Ishikawa (cell line): Measurements from ENCODE around the gene ZEB2.

Experiments
- CEBPB ChIP-seq: IDR thresholded peaks from 2 replicates; pipeline ENCODE4 v1.6.1; 2012
- CREB1 ChIP-seq: IDR thresholded peaks from 2 replicates; pipeline ENCODE4 v1.6.1; 2012; ENCODE audit warnings: low read depth
- EGR1 ChIP-seq: IDR thresholded peaks from 2 replicates; pipeline ENCODE4 v1.6.1; 2012
- EP300 ChIP-seq: IDR thresholded peaks from 2 replicates; pipeline ENCODE4 v1.6.1; 2012; ENCODE audit warnings: borderline replicate concordance
- FOXM1 ChIP-seq: IDR thresholded peaks from 2 replicates; pipeline ENCODE4 v1.6.1; 2012; ENCODE audit warnings: low read depth, borderline replicate concordance
- MAX ChIP-seq: IDR thresholded peaks from 2 replicates; pipeline ENCODE4 v1.6.1; 2012
- NFIC ChIP-seq: IDR thresholded peaks from 2 replicates; pipeline ENCODE4 v1.6.1; 2012
- RAD21 ChIP-seq: IDR thresholded peaks from 2 replicates; pipeline ENCODE4 v1.6.1; 2012; ENCODE audit warnings: low read depth
- REST ChIP-seq: IDR thresholded peaks from 2 replicates; pipeline ENCODE4 v1.6.1; 2012; ENCODE audit warnings: low read depth, mild to moderate bottlenecking
- TAF1 ChIP-seq: IDR thresholded peaks from 2 replicates; pipeline ENCODE4 v1.6.1; 2012; ENCODE audit warnings: low read depth, mild to moderate bottlenecking
- TCF12 ChIP-seq: IDR thresholded peaks from 2 replicates; pipeline ENCODE4 v1.6.1; 2012; ENCODE audit warnings: low read depth
- TEAD4 ChIP-seq: IDR thresholded peaks from 2 replicates; pipeline ENCODE4 v1.6.1; 2012
- USF1 ChIP-seq: IDR thresholded peaks from 2 replicates; pipeline ENCODE4 v1.6.1; 2012
- YY1 ChIP-seq: IDR thresholded peaks from 2 replicates; pipeline ENCODE4 v1.6.1; 2012; ENCODE audit warnings: low read depth
- ZBTB7A ChIP-seq: IDR thresholded peaks from 2 replicates; pipeline ENCODE4 v1.6.1; 2012; ENCODE audit warnings: low read depth

The ZEB2 gene

GRCh38 chr2:144522176-144522896 is 2.4 kb upstream of the ZEB2 start:
- TF ChIP-seq REST (no peak), USF1 (no peak), EP300 (no peak), CREB1 (no peak), CEBPB (no peak)

GRCh38 chr2:144521686-144522085 is 1.8 kb upstream of the ZEB2 start:
- TF ChIP-seq FOXM1: no peak
- TF ChIP-seq ZBTB7A: no peak
- no peak for TF ChIP-seq TCF12
- no peak for TF ChIP-seq MAX
- TF ChIP-seq CEBPB: no peak
- TF ChIP-seq EGR1: no peak
- TF ChIP-seq RAD21: no peak
- TF ChIP-seq REST: no peak
- no peak for TF ChIP-seq USF1
- TF ChIP-seq NFIC: no peak
- no peak for TF ChIP-seq CREB1
- no peak for TF ChIP-seq TEAD4
- TF ChIP-seq TAF1: no peak
- no peak for TF ChIP-seq EP300
- TF ChIP-seq YY1: no peak

GRCh38 chr2:144520756-144521487 is 1.0 kb upstream of the ZEB2 start:
- TF ChIP-seq TEAD4: no peak
- no peak for TF ChIP-seq CEBPB
- TF ChIP-seq YY1: no peak
- TF ChIP-seq EP300: no peak
- TF ChIP-seq NFIC: no peak
- no peak for TF ChIP-seq TCF12
- TF ChIP-seq CREB1: no peak
- no peak for TF ChIP-seq TAF1
- TF ChIP-seq ZBTB7A: no peak
- TF ChIP-seq USF1: no peak
- TF ChIP-seq FOXM1: no peak
- no peak for TF ChIP-seq MAX
- TF ChIP-seq REST: no peak
- TF ChIP-seq EGR1: no peak
- TF ChIP-seq RAD21: no peak

DNA sequence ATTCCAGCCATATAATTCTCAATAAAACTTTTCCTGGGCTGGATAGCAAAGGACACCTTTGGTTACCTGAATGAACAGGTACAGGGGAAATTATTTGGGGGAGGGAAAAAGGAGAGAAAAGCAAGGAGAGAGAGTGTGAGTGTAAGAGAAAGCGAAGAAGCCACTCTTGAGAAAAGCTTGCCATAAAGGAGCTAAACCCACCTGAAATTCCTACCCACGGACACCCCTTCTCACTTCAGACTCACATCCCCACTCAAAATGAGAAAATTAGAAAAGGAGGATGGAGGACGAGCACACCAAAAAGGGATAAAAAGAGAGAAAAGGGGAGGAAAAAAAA is 354 bp downstream of the ZEB2 start:
- TF ChIP-seq USF1: no peak
- TF ChIP-seq NFIC: no peak
